ENCODE measurements around the gene CNGA2. TPM values are rescaled to one million over a fixed set of nuclear protein-coding genes. Genes with fewer than 3 reads are reported as not detected.

The CNGA2 gene
- total and polyA plus RNA-seq, 2 donors (not counting 3 experiments of a cell fraction or from before 2014, with no cell fraction given), result not detected

GRCh38 chrX:151711154-151711553 lies 23.4 kb upstream of the CNGA2 start:
- H3K4me3 ChIP-seq (replicated peaks in 1 of 3; ENCODE audit: insufficient read depth in 1 of 3, low read depth in 1 of 3, low read length in 3 of 3), result no peak overlapping the region
- H3K79me2 ChIP-seq (ENCODE audit: control insufficient read depth, insufficient read depth, low read length), result no peaks in the 10 kb centered on the region
- no peaks in the 10 kb centered on the region for H3K4me1 ChIP-seq (ENCODE audit: control insufficient read depth, extremely low read depth, insufficient read depth, low read length)
- H3K9ac ChIP-seq (replicated peaks; ENCODE audit: extremely low read depth, insufficient read depth, low read length), result no peak overlapping the region
- BruUV-seq (replicated peaks), result no TSS peak
- no peaks in the 10 kb centered on the region for H3K9me1 ChIP-seq (replicated peaks; ENCODE audit: control insufficient read depth, extremely low read depth, insufficient read depth, low read length)
- POLR2A ChIA-PET, result no interaction called here
- dilution Hi-C loops (cut with MboI; ENCODE audit: extremely low pct_ligation_motif_present, low sequenced_read_pairs), result no loop called here
- DNase-seq (ENCODE audit: low read depth, low spot score) (no peak), FAIRE-seq (no peak)
- H3K4me2 ChIP-seq (ENCODE audit: insufficient read depth, low read length), result no peak overlapping the region
- H3K36me3 ChIP-seq (ENCODE audit: control insufficient read depth in 2 of 2, extremely low read depth in 1 of 2, insufficient read depth in 2 of 2, low read length in 2 of 2), result no peaks in the 10 kb centered on the region
- H3K27me3 ChIP-seq (ENCODE audit: control insufficient read depth in 2 of 2, insufficient read depth in 2 of 2, low read length in 2 of 2), result no peaks in the 10 kb centered on the region
- no peak overlapping the region for H3K27ac ChIP-seq (ENCODE audit: insufficient read depth, low read depth, low read length)
- intact Hi-C loops (cut with micrococcal nuclease), result no loop called here
- H2AFZ ChIP-seq (ENCODE audit: low read depth, low read length), result no peak overlapping the region
- H3K9me3 ChIP-seq (replicated peaks; ENCODE audit: control insufficient read depth, insufficient read depth, low read length), result no peaks in the 10 kb centered on the region
- CTCF ChIA-PET, result no interaction called here
- TF ChIP-seq JUN (IDR thresholded peaks at IDR 0.05; ENCODE audit: borderline replicate concordance, insufficient read depth, insufficient read length, low read depth), result no peak
- no peak for TF ChIP-seq POLR2AphosphoS5 (IDR thresholded peaks at IDR 0.05; ENCODE audit: insufficient read depth, low read depth, low read length)
- TF ChIP-seq FOS (IDR thresholded peaks at IDR 0.05; ENCODE audit: borderline replicate concordance, insufficient read depth, low read length), result no peak
- no peak for TF ChIP-seq EZH2 (IDR thresholded peaks at IDR 0.05; ENCODE audit: borderline replicate concordance, low read depth, low read length, severe bottlenecking)
- TF ChIP-seq, protein P1, sequence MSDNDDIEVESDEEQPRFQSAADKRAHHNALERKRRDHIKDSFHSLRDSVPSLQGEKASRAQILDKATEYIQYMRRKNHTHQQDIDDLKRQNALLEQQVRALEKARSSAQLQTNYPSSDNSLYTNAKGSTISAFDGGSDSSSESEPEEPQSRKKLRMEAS (IDR thresholded peaks at IDR 0.05; ENCODE audit: insufficient read depth, insufficient read length), result no peak
- no peak for TF ChIP-seq POLR2A (IDR thresholded peaks at IDR 0.05; ENCODE audit: low read depth, low read length)
- TF ChIP-seq MYC (IDR thresholded peaks at IDR 0.05; ENCODE audit: low read depth, low read length), result no peak
- TF ChIP-seq CTCF (IDR thresholded peaks at IDR 0.05; ENCODE audit: extremely low read depth in 1 of 2, insufficient read depth in 1 of 2, low read depth in 1 of 2, low read length in 2 of 2), result no peak
- no peak for TF ChIP-seq GATA2 (IDR thresholded peaks at IDR 0.05; ENCODE audit: insufficient read depth, insufficient read length, low read depth, low read length)
- H4K20me1 ChIP-seq (replicated peaks; ENCODE audit: control insufficient read depth, extremely low read depth, insufficient read depth, low read length), result no peaks in the 10 kb centered on the region
